Measurements from ENCODE around the gene IL17RA.

The IL17RA gene

DNA sequence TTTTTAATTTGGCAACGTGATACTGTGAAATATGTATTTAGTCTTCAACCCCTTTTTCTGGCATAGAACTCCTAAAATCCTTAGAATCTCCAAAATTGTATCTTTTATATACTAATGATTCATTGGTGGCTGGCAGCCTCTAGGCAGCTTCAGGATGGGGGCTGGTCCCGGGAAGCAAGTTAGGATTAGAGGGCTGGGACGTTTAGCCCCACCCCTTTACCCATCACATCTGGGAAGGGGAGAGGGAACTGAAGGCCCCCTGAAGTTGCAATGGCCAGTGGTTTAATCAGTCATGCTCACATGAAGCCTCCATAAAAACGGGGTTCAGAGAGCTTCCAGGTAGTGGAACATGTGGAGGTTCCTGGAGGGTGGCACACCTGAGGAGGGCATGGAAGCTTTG is 7.1 kb downstream of the IL17RA start:
- Mint-ChIP-seq H3K36me3 (no peaks in the 10 kb centered on the region), H3K4me3 (no peak overlapping the region), H3K4me1 (peaks cover 17 to 21% of the 10 kb centered on the region in 2 donors), H3K9me3 (no peaks in the 10 kb centered on the region), H3K27me3 (no peaks in the 10 kb centered on the region), H3K27ac (no peak overlapping the region)
- no peak for DNase-seq
- ATAC-seq (replicated peaks), result no peak

DNA sequence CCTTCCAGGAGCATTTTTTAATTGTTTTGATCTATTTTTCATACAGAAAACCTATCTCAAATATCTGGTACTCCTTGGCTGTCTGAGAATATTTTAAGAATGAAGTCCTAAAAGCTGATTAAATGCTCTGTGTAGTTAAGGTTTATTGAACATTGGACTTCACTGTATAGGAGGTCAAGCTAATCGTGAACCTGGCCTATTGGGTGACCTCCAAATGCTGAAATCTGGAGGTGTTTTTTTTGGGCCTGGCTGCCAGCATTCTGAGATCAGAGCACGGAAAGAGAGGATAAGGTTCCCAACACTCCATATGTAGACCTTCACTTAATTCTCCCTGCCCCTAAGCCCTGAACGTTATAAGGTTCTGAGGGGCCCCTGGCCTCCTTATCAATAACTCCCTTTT is 8.3 kb downstream of the IL17RA start:
- Mint-ChIP-seq H3K36me3 (peaks cover 0 to 4% of the 10 kb centered on the region in 2 donors), H3K4me3 (no peak overlapping the region), H3K27ac (no peak overlapping the region), H3K27me3 (no peaks in the 10 kb centered on the region), H3K9me3 (no peaks in the 10 kb centered on the region), H3K4me1 (peaks cover 13 to 20% of the 10 kb centered on the region in 2 donors)
- DNase-seq (no peak), ATAC-seq (replicated peaks) (no peak)

DNA sequence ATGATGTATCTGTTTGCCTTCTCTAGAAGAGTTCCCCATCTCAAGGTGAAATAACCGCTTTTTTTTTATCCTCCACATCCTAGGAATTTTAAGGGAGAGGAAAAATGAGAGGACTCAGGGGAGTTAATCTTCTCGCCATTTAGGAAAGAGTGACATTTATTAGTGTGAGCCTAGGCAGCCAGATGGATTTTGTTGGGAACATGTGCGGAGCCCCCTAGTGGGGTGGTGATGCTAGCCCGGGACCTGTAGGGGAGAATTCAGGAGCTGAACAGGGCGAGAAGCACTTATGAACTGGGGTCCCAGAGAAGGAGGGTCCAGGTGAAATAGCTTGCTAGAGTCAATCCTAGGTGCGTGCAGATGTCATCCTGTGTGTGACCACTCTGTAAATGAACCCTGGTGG is 10.7 kb downstream of the IL17RA start:
- Mint-ChIP-seq H3K27ac (no peak overlapping the region), H3K4me1 (peaks cover 19 to 32% of the 10 kb centered on the region in 2 donors), H3K36me3 (peaks cover 20 to 23% of the 10 kb centered on the region in 2 donors), H3K4me3 (no peak overlapping the region), H3K9me3 (no peaks in the 10 kb centered on the region), H3K27me3 (no peaks in the 10 kb centered on the region)
- ATAC-seq (replicated peaks) (no peak), DNase-seq (no peak)

DNA sequence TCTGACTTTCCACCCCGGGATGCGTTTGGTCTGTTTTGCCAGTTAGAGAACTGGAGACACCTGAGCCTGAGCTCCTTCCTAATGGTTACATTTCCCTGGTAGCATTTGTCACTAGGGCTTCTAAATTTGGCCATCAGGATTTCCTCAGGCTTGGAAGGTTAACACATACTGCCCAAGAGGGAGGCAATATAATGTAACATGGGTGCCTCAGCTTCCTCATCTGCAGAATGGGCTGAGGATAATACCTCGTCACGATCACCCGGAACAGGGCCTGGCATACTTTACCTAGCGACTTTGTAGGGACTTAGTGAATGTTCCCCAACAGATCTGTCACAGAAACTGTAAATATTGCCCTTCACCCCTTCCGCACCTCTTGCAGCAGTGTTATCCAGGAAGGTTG is 11.3 kb downstream of the IL17RA start:
- H3K27me3 Mint-ChIP-seq, result no peaks in the 10 kb centered on the region
- peaks cover 16 to 32% of the 10 kb centered on the region in 2 donors for H3K4me1 Mint-ChIP-seq
- H3K9me3 Mint-ChIP-seq, result no peaks in the 10 kb centered on the region
- peaks cover 25 to 28% of the 10 kb centered on the region in 2 donors for H3K36me3 Mint-ChIP-seq
- ATAC-seq (replicated peaks), result no peak
- DNase-seq, result no peak
- H3K4me3 Mint-ChIP-seq, result no peak overlapping the region
- no peak overlapping the region for H3K27ac Mint-ChIP-seq

DNA sequence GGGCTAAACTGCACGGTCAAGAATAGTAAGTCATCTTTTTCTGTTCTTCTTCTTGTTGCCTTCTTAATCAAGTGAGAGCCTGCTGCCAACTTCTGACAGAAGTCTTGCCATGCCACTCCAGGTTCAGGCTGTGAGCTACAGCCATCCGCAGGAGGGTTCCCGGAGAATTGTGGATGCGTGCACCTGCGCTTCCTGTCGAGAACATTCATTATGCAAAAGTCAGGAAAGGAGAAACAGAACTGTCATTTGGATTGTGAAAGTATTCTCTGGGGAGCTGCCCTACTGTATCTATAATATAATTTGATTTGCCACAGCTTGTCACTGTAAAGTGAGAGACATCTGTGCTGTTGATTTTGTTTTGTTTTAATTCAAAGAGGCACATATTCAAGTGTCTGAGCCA is 12.3 kb downstream of the IL17RA start:
- Mint-ChIP-seq H3K27me3 (no peaks in the 10 kb centered on the region), H3K4me3 (no peak overlapping the region), H3K27ac (no peak overlapping the region), H3K4me1 (peaks cover 16 to 40% of the 10 kb centered on the region in 2 donors), H3K36me3 (peaks cover 35% of the 10 kb centered on the region in 2 donors), H3K9me3 (no peaks in the 10 kb centered on the region)
- peak in 1 of 2 donors; percentile 29 for ATAC-seq (replicated peaks)
- no peak for DNase-seq

DNA sequence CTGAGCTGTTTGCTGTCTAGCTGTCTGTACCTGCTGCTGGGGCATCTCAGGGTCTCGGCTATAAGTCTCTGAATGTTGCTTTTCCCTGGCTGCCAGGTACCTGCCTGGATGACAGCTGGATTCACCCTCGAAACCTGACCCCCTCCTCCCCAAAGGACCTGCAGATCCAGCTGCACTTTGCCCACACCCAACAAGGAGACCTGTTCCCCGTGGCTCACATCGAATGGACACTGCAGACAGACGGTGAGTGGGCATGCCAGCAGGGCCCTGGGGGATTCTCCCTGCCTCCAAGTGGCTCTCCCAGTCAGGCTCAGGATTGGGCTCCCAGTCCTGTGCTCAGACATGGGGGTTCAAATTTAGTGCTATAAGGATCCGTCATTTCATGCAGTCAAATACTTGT is 12.9 kb downstream of the IL17RA start:
- ATAC-seq (replicated peaks) (no peak), DNase-seq (no peak)
- no peaks in the 10 kb centered on the region for H3K27me3 Mint-ChIP-seq
- no peak overlapping the region for H3K4me3 Mint-ChIP-seq
- H3K27ac Mint-ChIP-seq, result peak overlapping the region; percentile 37
- H3K36me3 Mint-ChIP-seq, result peaks cover 39 to 40% of the 10 kb centered on the region in 2 donors
- H3K4me1 Mint-ChIP-seq, result peaks cover 19 to 46% of the 10 kb centered on the region in 2 donors
- no peaks in the 10 kb centered on the region for H3K9me3 Mint-ChIP-seq

GRCh38 chr22:17098379-17098819 is 13.6 kb downstream of the IL17RA start:
- ATAC-seq (replicated peaks) (peak; percentile 74 to 87), DNase-seq (no peak)
- peaks cover 19 to 46% of the 10 kb centered on the region in 2 donors for H3K4me1 Mint-ChIP-seq
- H3K9me3 Mint-ChIP-seq, result no peaks in the 10 kb centered on the region
- H3K27me3 Mint-ChIP-seq, result no peaks in the 10 kb centered on the region
- H3K27ac Mint-ChIP-seq, result no peak overlapping the region
- H3K4me3 Mint-ChIP-seq, result no peak overlapping the region
- H3K36me3 Mint-ChIP-seq, result peaks cover 43% of the 10 kb centered on the region in 2 donors

DNA sequence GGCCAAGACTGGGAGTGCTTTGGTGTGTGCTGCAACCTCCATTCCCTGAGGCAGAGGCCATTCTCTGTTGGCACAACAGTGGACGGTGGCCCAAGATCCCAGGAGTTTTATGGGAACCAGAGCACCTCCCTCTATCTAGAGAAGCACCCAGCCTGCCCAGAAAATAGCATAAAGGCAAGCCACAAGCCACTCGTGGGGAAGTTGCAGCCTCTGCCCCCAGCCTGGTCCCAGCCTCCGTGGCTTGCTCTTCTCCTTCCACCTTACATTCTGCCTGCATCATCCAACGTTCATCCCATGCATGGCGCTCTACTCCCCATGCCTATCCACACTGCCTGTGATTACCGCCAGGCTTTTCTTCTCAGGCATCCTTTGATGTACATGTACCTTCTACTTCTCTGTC is 15.8 kb downstream of the IL17RA start:
- peaks cover 53 to 56% of the 10 kb centered on the region in 2 donors for H3K36me3 Mint-ChIP-seq
- peaks cover 18 to 46% of the 10 kb centered on the region in 2 donors for H3K4me1 Mint-ChIP-seq
- H3K27me3 Mint-ChIP-seq, result no peaks in the 10 kb centered on the region
- no peak for ATAC-seq (replicated peaks)
- no peak overlapping the region for H3K4me3 Mint-ChIP-seq
- no peaks in the 10 kb centered on the region for H3K9me3 Mint-ChIP-seq
- no peak overlapping the region for H3K27ac Mint-ChIP-seq
- no peak for DNase-seq

- Mint-ChIP-seq H3K4me3 (no peak overlapping the region), H3K27me3 (no peaks in the 10 kb centered on the region), H3K9me3 (no peaks in the 10 kb centered on the region), H3K27ac (no peak overlapping the region), H3K36me3 (peaks cover 56 to 59% of the 10 kb centered on the region in 2 donors), H3K4me1 (peaks cover 18 to 48% of the 10 kb centered on the region in 2 donors)
- ATAC-seq (replicated peaks) (no peak), DNase-seq (no peak)
Measured at GRCh38 chr22:17101475-17102296, 16.9 kb downstream of the IL17RA start.

DNA sequence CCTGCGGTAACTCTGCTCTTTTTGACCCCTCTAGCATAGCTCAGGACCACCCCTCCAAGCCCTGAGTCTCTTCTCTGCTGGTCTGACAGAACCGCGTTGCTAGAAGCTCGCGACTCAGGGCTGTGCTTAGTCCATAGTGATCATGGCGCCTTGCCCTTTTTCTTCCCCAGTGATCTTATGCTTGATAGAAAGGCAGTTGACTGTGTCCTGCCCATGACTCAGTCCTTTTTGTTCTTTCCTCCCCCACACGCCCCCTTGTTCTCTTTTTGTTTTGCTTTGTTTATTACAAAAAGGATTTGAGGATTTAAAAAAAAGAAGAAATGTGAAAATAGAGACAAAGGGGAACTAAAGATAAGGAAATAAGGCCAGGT is 17.5 kb downstream of the IL17RA start:
- H3K27ac Mint-ChIP-seq, result peak overlapping the region; percentile 45
- no peak for DNase-seq
- H3K36me3 Mint-ChIP-seq, result peaks cover 59 to 64% of the 10 kb centered on the region in 2 donors
- ATAC-seq (replicated peaks), result no peak
- no peaks in the 10 kb centered on the region for H3K27me3 Mint-ChIP-seq
- no peaks in the 10 kb centered on the region for H3K9me3 Mint-ChIP-seq
- peaks cover 14 to 48% of the 10 kb centered on the region in 2 donors for H3K4me1 Mint-ChIP-seq
- H3K4me3 Mint-ChIP-seq, result no peak overlapping the region

DNA sequence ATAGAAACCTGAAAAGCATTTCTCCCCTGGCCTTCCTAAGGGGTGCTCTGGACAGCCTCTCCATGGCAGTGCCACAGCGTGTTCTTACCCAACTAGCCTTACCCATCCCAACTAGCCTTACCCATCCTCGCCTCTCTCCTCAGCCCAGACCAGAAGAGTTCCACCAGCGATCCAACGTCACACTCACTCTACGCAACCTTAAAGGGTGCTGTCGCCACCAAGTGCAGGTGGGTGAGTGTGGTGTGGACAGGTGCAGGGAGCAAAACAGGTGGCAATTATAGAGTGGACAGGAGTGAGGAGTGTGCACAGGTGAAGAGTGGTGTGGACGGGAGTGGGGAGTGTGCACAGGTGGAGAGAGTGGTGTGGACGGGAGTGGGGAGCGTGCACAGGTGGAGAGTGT is 18.6 kb downstream of the IL17RA start:
- H3K4me3 Mint-ChIP-seq, result no peak overlapping the region
- H3K27me3 Mint-ChIP-seq, result no peaks in the 10 kb centered on the region
- no peaks in the 10 kb centered on the region for H3K9me3 Mint-ChIP-seq
- H3K27ac Mint-ChIP-seq, result no peak overlapping the region
- no peak for ATAC-seq (replicated peaks)
- peaks cover 55 to 69% of the 10 kb centered on the region in 2 donors for H3K36me3 Mint-ChIP-seq
- peaks cover 8 to 41% of the 10 kb centered on the region in 2 donors for H3K4me1 Mint-ChIP-seq
- DNase-seq, result no peak

- no peak for ATAC-seq (replicated peaks)
- Mint-ChIP-seq H3K4me3 (no peak overlapping the region), H3K9me3 (no peaks in the 10 kb centered on the region), H3K27ac (no peak overlapping the region), H3K36me3 (peaks cover 49 to 61% of the 10 kb centered on the region in 2 donors), H3K4me1 (peaks cover 3 to 31% of the 10 kb centered on the region in 2 donors), H3K27me3 (no peaks in the 10 kb centered on the region)
- DNase-seq, result no peak
Measured at GRCh38 chr22:17104336-17104935, 19.6 kb downstream of the IL17RA start.

DNA sequence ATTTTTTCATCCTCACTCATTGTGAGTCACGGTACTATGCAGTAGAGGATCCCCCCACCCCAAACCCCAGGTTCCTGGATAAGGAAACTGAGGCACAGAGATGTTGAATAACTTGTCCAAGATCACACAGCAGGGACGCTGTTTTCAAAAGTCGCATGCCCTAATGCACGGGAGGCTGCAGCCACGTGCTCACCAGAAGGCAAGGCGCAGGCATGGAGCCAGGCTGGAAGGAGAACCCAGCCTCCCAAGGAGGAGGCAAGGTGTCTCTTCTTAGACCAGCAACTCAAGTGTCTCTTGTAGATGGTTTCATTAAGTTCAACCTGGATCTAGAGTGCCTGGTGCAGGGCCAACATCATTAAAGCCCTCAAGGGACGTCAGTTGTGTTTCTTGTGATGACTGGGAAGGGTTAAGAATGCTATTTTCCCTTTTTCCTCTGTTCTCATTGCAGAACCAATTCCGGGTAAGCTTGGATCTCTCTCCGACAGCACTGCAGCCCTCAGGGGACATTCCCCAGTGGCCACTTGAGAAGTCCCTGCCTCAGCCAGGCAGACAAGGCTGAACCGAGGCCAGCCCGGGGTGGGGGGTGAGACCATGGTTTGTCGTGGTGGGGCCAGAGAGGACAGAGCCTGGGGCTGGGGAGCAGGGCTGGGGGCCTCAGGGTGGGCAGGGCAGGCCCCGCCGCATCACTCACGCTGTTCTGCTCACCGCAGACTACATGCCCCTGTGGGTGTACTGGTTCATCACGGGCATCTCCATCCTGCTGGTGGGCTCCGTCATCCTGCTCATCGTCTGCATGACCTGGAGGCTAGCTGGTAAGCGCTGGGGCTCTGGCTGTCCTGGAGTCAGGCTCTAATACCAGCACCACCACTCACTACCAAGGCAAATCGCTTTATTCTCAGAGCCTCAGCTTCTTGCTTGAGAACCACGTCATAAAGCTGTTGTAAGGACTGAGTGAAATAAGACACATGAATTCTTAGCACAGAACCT is 20.6 kb downstream of the IL17RA start:
- ATAC-seq (replicated peaks) (no peak), DNase-seq (no peak)
- Mint-ChIP-seq H3K27me3 (no peaks in the 10 kb centered on the region), H3K4me3 (no peak overlapping the region), H3K36me3 (peaks cover 43 to 58% of the 10 kb centered on the region in 2 donors), H3K27ac (no peak overlapping the region), H3K9me3 (no peaks in the 10 kb centered on the region), H3K4me1 (peaks cover 3 to 31% of the 10 kb centered on the region in 2 donors)

DNA sequence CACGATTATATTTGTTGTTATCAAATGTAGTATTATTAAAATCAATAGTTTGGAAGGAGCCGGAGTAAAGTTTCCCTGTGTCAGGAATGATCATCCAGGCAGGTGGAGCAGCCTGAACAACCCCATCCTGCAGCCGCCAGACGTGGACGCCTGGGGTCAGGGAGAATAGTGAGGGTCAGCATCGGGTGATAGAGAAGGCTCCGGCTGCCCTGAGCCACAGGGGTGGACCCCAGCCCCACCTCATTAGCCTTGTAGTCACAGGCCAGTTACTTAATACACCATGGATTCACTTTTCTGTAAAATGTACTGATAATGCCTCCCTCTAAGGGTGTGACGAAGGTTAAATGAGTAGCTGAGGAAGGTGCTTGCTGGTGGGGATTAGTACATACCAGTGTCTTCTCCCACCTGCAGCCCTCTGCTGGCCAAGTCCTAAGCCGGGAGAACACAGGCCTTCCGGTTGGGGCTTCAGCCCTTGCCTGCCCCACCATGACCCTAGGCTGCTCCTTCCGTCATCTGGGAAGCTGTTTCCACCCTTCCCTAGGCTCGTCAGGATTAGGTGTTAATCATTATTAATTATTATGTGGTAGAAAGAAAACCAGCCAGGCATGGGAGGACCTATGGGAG is 21.5 kb downstream of the IL17RA start:
- H3K4me3 Mint-ChIP-seq, result peak overlapping the region; percentile 13 to 30
- ATAC-seq (replicated peaks) (peak; percentile 53 to 56), DNase-seq (no peak)
- H3K4me1 Mint-ChIP-seq, result peaks cover 6 to 30% of the 10 kb centered on the region in 2 donors
- no peaks in the 10 kb centered on the region for H3K27me3 Mint-ChIP-seq
- H3K27ac Mint-ChIP-seq, result peak overlapping the region; percentile 14
- no peaks in the 10 kb centered on the region for H3K9me3 Mint-ChIP-seq
- peaks cover 41 to 58% of the 10 kb centered on the region in 2 donors for H3K36me3 Mint-ChIP-seq

All from stimulated activated naive B cell treated with anti-CD40 and anti-IgM and Interleukin-4, amounts not matched to agents 10 μg/mL and 1 μg/mL and 100 μg/mL, for 72 hours (primary cell).